A549 (cell line): ENCODE data around the gene CILP2. TPM values are rescaled to one million over a fixed set of nuclear protein-coding genes. Genes with fewer than 3 reads are reported as not detected.

Source experiments
- ATAC-seq, 2 experiments: fragments of 200-7000 bp in 1 of 2; fragments of >200 bp in 1 of 2; cut with Nextera tagmentation in 1 of 2; cut with Tn5 transposase in 1 of 2; 3 replicates each; pipeline versions ENCODE4 v1.8.0 to v1.9.1; 2018 to 2020; ENCODE audit warnings: mild to moderate bottlenecking in 1 of 2, moderate library complexity in 1 of 2
- CTCF ChIA-PET: fragments of 300-600 bp; sonication (Branson Sonifier 250); formaldehyde crosslinking; extraction: SDS; loops from one replicate; lab custom pipeline; 2021; ENCODE audit warnings: antibody characterized with exemption, inconsistent platforms; lab: Yijun Ruan, JAX
- POLR2A ChIA-PET: fragments of 350-600 bp; formaldehyde crosslinking; extraction: SDS; loops from one replicate; lab custom pipeline; 2021; ENCODE audit warnings: antibody characterized with exemption, inconsistent platforms; lab: Yijun Ruan, JAX
- DNase-seq, 2 experiments: peaks; one replicate each; pipeline versions ENCODE4 v3.0.0 to v3.0.0-alpha.2; 2011 to 2016; ENCODE audit warnings: low read depth in 1 of 2, low spot score in 1 of 2
- FAIRE-seq: peaks from 2 replicates; lab custom pipeline; 2011; peaks lifted over from hg19 to GRCh38; lab: Jason Lieb, UNC
- H3K27ac ChIP-seq, 2 experiments: fragments of >200 bp; sonication (Bioruptor Twin); formaldehyde crosslinking; 3 replicates each; pipeline ENCODE4 v1.5.1; 2016 to 2017
- H3K4me1 ChIP-seq: fragments of >200 bp; sonication (Bioruptor Twin); formaldehyde crosslinking; 3 replicates; pipeline ENCODE4 v1.6.1; 2016
- H3K4me2 ChIP-seq: fragments of >200 bp; sonication (Bioruptor Twin); formaldehyde crosslinking; 3 replicates; pipeline ENCODE4 v1.6.1; 2016
- H3K4me3 ChIP-seq: fragments of >200 bp; sonication (Bioruptor Twin); formaldehyde crosslinking; 3 replicates; pipeline ENCODE4 v1.5.1; 2016
- H3K9me3 ChIP-seq: fragments of >200 bp; sonication (Bioruptor Twin); formaldehyde crosslinking; 3 replicates; pipeline ENCODE4 v1.6.1; 2016
- BHLHE40 ChIP-seq: IDR thresholded peaks from 2 replicates; pipeline ENCODE4 v1.6.1; 2012; ENCODE audit warnings: low read depth, low read length, inconsistent platforms
- CBX8 ChIP-seq: fragments of 200-600 bp; sonication (generic); IDR thresholded peaks from 2 replicates; pipeline ENCODE4 v1.6.1; 2016
- CHD2 ChIP-seq: fragments of 150-350 bp; IDR thresholded peaks from 2 replicates; pipeline ENCODE4 v1.6.1; 2014; ENCODE audit warnings: low read length; ENCODE audit not compliant: partially characterized antibody
- EHMT2 ChIP-seq: fragments of 200-600 bp; sonication (generic); IDR thresholded peaks from 2 replicates; pipeline ENCODE4 v1.6.1; 2016; ENCODE audit warnings: antibody characterized with exemption, low read depth, mild to moderate bottlenecking, moderate library complexity
- EP300 ChIP-seq, 2 experiments: fragments of >200 bp; sonication (Bioruptor Twin); formaldehyde crosslinking; IDR thresholded peaks; 2 replicates in 1 of 2; 3 replicates in 1 of 2; pipeline ENCODE4 v1.6.1; 2016 to 2017
- GATA3 ChIP-seq: IDR thresholded peaks from 2 replicates; pipeline ENCODE4 v1.6.1; 2012; ENCODE audit warnings: borderline replicate concordance
- HEYL ChIP-seq: fragments of 250-450 bp; sonication (Bioruptor Pico); IDR thresholded peaks from 2 replicates; pipeline ENCODE4 v1.8.0; 2021; ENCODE audit warnings: mild to moderate bottlenecking, moderate library complexity
- HOXB13 ChIP-seq: fragments of 250-450 bp; sonication (Bioruptor Pico); IDR thresholded peaks from 2 replicates; pipeline ENCODE4 v1.5.0; 2020; ENCODE audit warnings: low read depth, mild to moderate bottlenecking, moderate library complexity
- HOXB5 ChIP-seq: fragments of 250-450 bp; sonication (Bioruptor Pico); IDR thresholded peaks from 2 replicates; pipeline ENCODE4 v1.5.0; 2020; ENCODE audit warnings: mild to moderate bottlenecking, moderate library complexity
- PHF8 ChIP-seq: fragments of 200-600 bp; sonication (generic); IDR thresholded peaks from 2 replicates; pipeline ENCODE4 v1.6.1; 2016; ENCODE audit warnings: low read depth, mild to moderate bottlenecking, antibody characterized with exemption, moderate library complexity, borderline replicate concordance
- POLR2A ChIP-seq: IDR thresholded peaks from 2 replicates; pipeline ENCODE4 v1.6.1; 2012; ENCODE audit warnings: mild to moderate bottlenecking, low read length
- RARB ChIP-seq: fragments of 250-450 bp; sonication (Bioruptor Pico); IDR thresholded peaks from 2 replicates; pipeline ENCODE4 v1.8.0; 2021; ENCODE audit warnings: mild to moderate bottlenecking, moderate library complexity
- RCOR1 ChIP-seq: fragments of 150-350 bp; IDR thresholded peaks from 2 replicates; pipeline ENCODE4 v1.6.1; 2014; ENCODE audit warnings: antibody characterized with exemption, low read length, low read depth
- TP53 ChIP-seq: fragments of 250-450 bp; sonication (Bioruptor Pico); IDR thresholded peaks from 2 replicates; pipeline ENCODE4 v1.5.0; 2021; ENCODE audit warnings: mild to moderate bottlenecking, moderate library complexity
- USF2 ChIP-seq: fragments of 450-650 bp; IDR thresholded peaks from 2 replicates; pipeline ENCODE4 v1.6.1; 2014; ENCODE audit warnings: antibody characterized with exemption
- ZSCAN20 ChIP-seq: fragments of 250-450 bp; sonication (Bioruptor Pico); IDR thresholded peaks from 2 replicates; pipeline ENCODE4 v1.8.0; 2022; ENCODE audit warnings: mild to moderate bottlenecking, moderate library complexity
- WGBS: methylation state at CpG from one replicate; pipeline ENCODE4 v1.1.6; 2017; ENCODE audit errors: missing lambda C conversion rate; 5-methylcytosine and 5-hydroxymethylcytosine counted together
- polyA plus RNA-seq, 4 experiments: library from polyadenylated mRNA; depleted of rRNA in 3 of 4; stranded (reverse); fragments of >200 nt; fragmentation: RNase III in 1 of 4; extraction: RNeasy Plus Mini Kit Qiagen cat#74134 plus additional on column Dnase treatment in 1 of 4; gene quantifications; 2 replicates in 3 of 4; 3 replicates in 1 of 4; pipeline ENCODE4 v1.2.3, GENCODE V29; 2011 to 2017
- TF ChIP-seq, protein P1 (sequence below): fragments of >200 bp; sonication (Bioruptor Twin); formaldehyde crosslinking; IDR thresholded peaks from 3 replicates; pipeline ENCODE4 v1.5.1; 2016
- TF ChIP-seq, protein P2 (sequence below): IDR thresholded peaks from 2 replicates; pipeline ENCODE4 v1.6.1; 2012; ENCODE audit warnings: low read depth, borderline replicate concordance

CILP2 gene
- polyA plus RNA-seq, 2 of the 4 experiments (the other 2 are of a cell fraction) = 0.17 TPM

GRCh38 chr19:19595171-19595701 lies 57.2 kb downstream of the CILP2 start:
- ATAC-seq = no peak
- Histone ChIP-seq H3K4me3 (no peak overlapping the region), H3K27ac (no peak overlapping the region), H3K4me1 (peaks cover 12% of the 10 kb centered on the region), H3K9me3 (no peaks in the 10 kb centered on the region), H3K4me2 (no peak overlapping the region)
- no peak for DNase-seq
- FAIRE-seq = no peak
- CTCF ChIA-PET = no interaction called here
- TF ChIP-seq, protein P1, sequence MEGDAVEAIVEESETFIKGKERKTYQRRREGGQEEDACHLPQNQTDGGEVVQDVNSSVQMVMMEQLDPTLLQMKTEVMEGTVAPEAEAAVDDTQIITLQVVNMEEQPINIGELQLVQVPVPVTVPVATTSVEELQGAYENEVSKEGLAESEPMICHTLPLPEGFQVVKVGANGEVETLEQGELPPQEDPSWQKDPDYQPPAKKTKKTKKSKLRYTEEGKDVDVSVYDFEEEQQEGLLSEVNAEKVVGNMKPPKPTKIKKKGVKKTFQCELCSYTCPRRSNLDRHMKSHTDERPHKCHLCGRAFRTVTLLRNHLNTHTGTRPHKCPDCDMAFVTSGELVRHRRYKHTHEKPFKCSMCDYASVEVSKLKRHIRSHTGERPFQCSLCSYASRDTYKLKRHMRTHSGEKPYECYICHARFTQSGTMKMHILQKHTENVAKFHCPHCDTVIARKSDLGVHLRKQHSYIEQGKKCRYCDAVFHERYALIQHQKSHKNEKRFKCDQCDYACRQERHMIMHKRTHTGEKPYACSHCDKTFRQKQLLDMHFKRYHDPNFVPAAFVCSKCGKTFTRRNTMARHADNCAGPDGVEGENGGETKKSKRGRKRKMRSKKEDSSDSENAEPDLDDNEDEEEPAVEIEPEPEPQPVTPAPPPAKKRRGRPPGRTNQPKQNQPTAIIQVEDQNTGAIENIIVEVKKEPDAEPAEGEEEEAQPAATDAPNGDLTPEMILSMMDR = no peak
- TF ChIP-seq HOXB13 (CRISPR knock-in tag) (no peak), EHMT2 (no peak), HOXB5 (CRISPR knock-in tag) (no peak), USF2 (no peak), POLR2A (no peak), CBX8 (no peak), RARB (CRISPR knock-in tag) (no peak), HEYL (CRISPR knock-in tag) (no peak), CHD2 (no peak), TP53 (CRISPR knock-in tag) (no peak), GATA3 (no peak), EP300 (IDR thresholded peaks at IDR 0.05) (no peak), ZSCAN20 (CRISPR knock-in tag) (no peak), PHF8 (no peak), BHLHE40 (no peak), RCOR1 (no peak)
- TF ChIP-seq, protein P2, sequence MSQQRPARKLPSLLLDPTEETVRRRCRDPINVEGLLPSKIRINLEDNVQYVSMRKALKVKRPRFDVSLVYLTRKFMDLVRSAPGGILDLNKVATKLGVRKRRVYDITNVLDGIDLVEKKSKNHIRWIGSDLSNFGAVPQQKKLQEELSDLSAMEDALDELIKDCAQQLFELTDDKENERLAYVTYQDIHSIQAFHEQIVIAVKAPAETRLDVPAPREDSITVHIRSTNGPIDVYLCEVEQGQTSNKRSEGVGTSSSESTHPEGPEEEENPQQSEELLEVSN = no peak
- WGBS = 59% methylated on average over 7 of the region's 8 CpGs
- POLR2A ChIA-PET = no interaction called here

Other genes with a start within 250 kb of the CILP2 start
- 17.6 and 21.9 TPM in 2 replicates for gene SUGP1, start 217.8 kb upstream of the CILP2 start, polyA plus RNA-seq (2011; rRNA removed)
- gene SUGP1, start 217.8 kb upstream of the CILP2 start, polyA plus RNA-seq (2017; fragmentation: RNase III; extraction: RNeasy Plus Mini Kit Qiagen cat#74134 plus additional on column Dnase treatment) = 27.4 to 30.0 TPM (median 30.0 TPM) in 3 replicates
- 8.5 and 14.0 TPM in 2 replicates for gene MAU2, start 217.4 kb upstream of the CILP2 start, polyA plus RNA-seq (2011; rRNA removed)
- 10.0 to 11.6 TPM (median 11.5 TPM) in 3 replicates for gene MAU2, start 217.4 kb upstream of the CILP2 start, polyA plus RNA-seq (2017; fragmentation: RNase III; extraction: RNeasy Plus Mini Kit Qiagen cat#74134 plus additional on column Dnase treatment)
- gene GATAD2A, start 132.6 kb upstream of the CILP2 start, polyA plus RNA-seq (2011; rRNA removed) = 12.5 and 25.2 TPM in 2 replicates
- 28.4 to 29.3 TPM (median 28.9 TPM) in 3 replicates for gene GATAD2A, start 132.6 kb upstream of the CILP2 start, polyA plus RNA-seq (2017; fragmentation: RNase III; extraction: RNeasy Plus Mini Kit Qiagen cat#74134 plus additional on column Dnase treatment)
- 1.8 and 2.1 TPM in 2 replicates for gene TSSK6, start 22.7 kb upstream of the CILP2 start, polyA plus RNA-seq (2011; rRNA removed)
- 0.89 to 1.4 TPM (median 1.1 TPM) in 3 replicates for gene TSSK6, start 22.7 kb upstream of the CILP2 start, polyA plus RNA-seq (2017; fragmentation: RNase III; extraction: RNeasy Plus Mini Kit Qiagen cat#74134 plus additional on column Dnase treatment)
- gene NDUFA13, start 22.0 kb upstream of the CILP2 start, polyA plus RNA-seq (2011; rRNA removed) = 147 and 197 TPM in 2 replicates
- gene NDUFA13, start 22.0 kb upstream of the CILP2 start, polyA plus RNA-seq (2017; fragmentation: RNase III; extraction: RNeasy Plus Mini Kit Qiagen cat#74134 plus additional on column Dnase treatment) = 246 to 271 TPM (median 253 TPM) in 3 replicates
- gene YJEFN3, start 9.4 kb upstream of the CILP2 start, polyA plus RNA-seq (2011; rRNA removed) = 2.3 and 3.2 TPM in 2 replicates
- 7.2 to 8.4 TPM (median 7.5 TPM) in 3 replicates for gene YJEFN3, start 9.4 kb upstream of the CILP2 start, polyA plus RNA-seq (2017; fragmentation: RNase III; extraction: RNeasy Plus Mini Kit Qiagen cat#74134 plus additional on column Dnase treatment)
- gene PBX4, start 80.4 kb downstream of the CILP2 start, polyA plus RNA-seq (2011; rRNA removed) = 0.41 and 0.70 TPM in 2 replicates
- gene PBX4, start 80.4 kb downstream of the CILP2 start, polyA plus RNA-seq (2017; fragmentation: RNase III; extraction: RNeasy Plus Mini Kit Qiagen cat#74134 plus additional on column Dnase treatment) = 0.90 to 1.6 TPM (median 1.4 TPM) in 3 replicates
- gene LPAR2, start 90.0 kb downstream of the CILP2 start, polyA plus RNA-seq (2011; rRNA removed) = 1.5 and 2.2 TPM in 2 replicates
- 3.8 to 5.2 TPM (median 4.4 TPM) in 3 replicates for gene LPAR2, start 90.0 kb downstream of the CILP2 start, polyA plus RNA-seq (2017; fragmentation: RNase III; extraction: RNeasy Plus Mini Kit Qiagen cat#74134 plus additional on column Dnase treatment)
- 1.4 and 1.5 TPM in 2 replicates for gene GMIP, start 105.4 kb downstream of the CILP2 start, polyA plus RNA-seq (2011; rRNA removed)
- gene GMIP, start 105.4 kb downstream of the CILP2 start, polyA plus RNA-seq (2017; fragmentation: RNase III; extraction: RNeasy Plus Mini Kit Qiagen cat#74134 plus additional on column Dnase treatment) = 4.1 to 5.1 TPM (median 4.3 TPM) in 3 replicates
- gene ATP13A1, start 125.4 kb downstream of the CILP2 start, polyA plus RNA-seq (2011; rRNA removed) = 10.8 and 13.7 TPM in 2 replicates
- 24.6 to 30.1 TPM (median 29.9 TPM) in 3 replicates for gene ATP13A1, start 125.4 kb downstream of the CILP2 start, polyA plus RNA-seq (2017; fragmentation: RNase III; extraction: RNeasy Plus Mini Kit Qiagen cat#74134 plus additional on column Dnase treatment)
- gene ZNF101, start 130.6 kb downstream of the CILP2 start, polyA plus RNA-seq (2011; rRNA removed) = 5.8 and 7.4 TPM in 2 replicates
- 4.1 to 5.2 TPM (median 4.9 TPM) in 3 replicates for gene ZNF101, start 130.6 kb downstream of the CILP2 start, polyA plus RNA-seq (2017; fragmentation: RNase III; extraction: RNeasy Plus Mini Kit Qiagen cat#74134 plus additional on column Dnase treatment)
- 2.8 and 2.9 TPM in 2 replicates for gene ZNF14, start 194.8 kb downstream of the CILP2 start, polyA plus RNA-seq (2011; rRNA removed)
- gene ZNF14, start 194.8 kb downstream of the CILP2 start, polyA plus RNA-seq (2017; fragmentation: RNase III; extraction: RNeasy Plus Mini Kit Qiagen cat#74134 plus additional on column Dnase treatment) = 1.6 to 1.8 TPM (median 1.6 TPM) in 3 replicates